ELR (cell line): ENCODE data around the gene TADA2B.

Source experiments
- DNase-seq: peaks from one replicate; pipeline ENCODE4 v3.0.0-alpha.2; 2015; ENCODE audit warnings: low read depth

Gene TADA2B, protein sequence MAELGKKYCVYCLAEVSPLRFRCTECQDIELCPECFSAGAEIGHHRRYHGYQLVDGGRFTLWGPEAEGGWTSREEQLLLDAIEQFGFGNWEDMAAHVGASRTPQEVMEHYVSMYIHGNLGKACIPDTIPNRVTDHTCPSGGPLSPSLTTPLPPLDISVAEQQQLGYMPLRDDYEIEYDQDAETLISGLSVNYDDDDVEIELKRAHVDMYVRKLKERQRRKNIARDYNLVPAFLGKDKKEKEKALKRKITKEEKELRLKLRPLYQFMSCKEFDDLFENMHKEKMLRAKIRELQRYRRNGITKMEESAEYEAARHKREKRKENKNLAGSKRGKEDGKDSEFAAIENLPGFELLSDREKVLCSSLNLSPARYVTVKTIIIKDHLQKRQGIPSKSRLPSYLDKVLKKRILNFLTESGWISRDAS

DNA sequence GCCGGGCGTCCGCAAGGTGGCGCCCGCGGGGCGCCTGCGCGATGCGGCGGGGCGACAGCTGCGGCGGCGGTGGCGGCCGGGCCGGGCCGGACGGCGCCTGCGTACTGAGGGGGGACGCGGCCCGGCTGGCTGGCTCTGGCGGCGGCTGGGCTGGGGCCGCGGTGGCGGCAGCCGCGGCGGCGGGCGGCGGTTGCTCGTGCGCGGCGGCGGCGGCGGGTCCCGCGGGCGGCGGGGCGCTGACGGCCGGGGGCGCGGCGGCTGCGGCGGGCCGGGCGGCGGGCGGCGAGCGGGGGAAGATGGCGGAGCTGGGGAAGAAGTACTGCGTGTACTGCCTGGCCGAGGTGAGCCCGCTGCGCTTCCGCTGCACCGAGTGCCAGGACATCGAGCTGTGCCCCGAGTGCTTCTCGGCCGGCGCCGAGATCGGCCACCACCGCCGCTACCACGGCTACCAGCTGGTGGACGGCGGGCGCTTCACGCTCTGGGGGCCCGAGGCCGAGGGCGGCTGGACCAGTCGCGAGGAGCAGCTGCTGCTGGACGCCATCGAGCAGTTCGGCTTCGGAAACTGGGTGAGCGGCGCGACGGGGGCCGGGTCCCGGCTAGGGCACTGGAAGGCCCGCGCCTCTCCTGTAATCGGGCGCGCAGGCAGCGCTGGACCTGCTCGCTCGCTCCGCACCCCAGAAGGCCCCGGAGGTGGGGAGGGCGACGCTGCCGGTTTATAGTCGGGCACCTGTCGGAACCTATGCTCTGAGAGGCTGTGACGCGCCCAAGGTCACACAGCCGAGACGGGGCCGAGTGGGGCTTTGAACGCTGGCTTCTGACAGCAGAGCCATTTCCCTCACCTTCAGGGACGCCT lies at the start of gene TADA2B:
Gene TADA2B (plus strand): TSS at position 89 of the 853 bp plus-strand sequence. CDS start 208 bp downstream, at position 297.
- peak; percentile 47 for DNase-seq

DNA sequence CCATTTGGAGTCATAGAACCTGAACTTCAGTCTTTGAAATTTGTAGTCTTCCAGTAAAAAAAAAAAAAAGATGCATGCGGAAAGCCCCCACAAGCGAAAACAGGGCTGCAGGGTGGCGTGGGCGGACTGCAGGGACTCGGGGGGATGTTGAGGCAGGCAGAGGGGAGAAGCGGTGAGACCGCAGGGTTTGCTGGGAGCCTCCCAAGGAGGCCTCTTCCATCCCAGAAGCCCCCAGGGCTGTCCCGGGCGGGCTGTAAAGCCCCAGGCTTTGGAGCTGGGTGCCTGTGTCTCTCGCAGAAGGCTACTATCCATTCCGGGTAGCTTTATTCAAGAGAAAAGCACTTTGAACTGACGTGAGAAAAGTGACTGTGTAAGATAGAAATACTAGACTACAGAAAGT lies 46.7 kb upstream of the TADA2B start:
- DNase-seq = no peak

DNA sequence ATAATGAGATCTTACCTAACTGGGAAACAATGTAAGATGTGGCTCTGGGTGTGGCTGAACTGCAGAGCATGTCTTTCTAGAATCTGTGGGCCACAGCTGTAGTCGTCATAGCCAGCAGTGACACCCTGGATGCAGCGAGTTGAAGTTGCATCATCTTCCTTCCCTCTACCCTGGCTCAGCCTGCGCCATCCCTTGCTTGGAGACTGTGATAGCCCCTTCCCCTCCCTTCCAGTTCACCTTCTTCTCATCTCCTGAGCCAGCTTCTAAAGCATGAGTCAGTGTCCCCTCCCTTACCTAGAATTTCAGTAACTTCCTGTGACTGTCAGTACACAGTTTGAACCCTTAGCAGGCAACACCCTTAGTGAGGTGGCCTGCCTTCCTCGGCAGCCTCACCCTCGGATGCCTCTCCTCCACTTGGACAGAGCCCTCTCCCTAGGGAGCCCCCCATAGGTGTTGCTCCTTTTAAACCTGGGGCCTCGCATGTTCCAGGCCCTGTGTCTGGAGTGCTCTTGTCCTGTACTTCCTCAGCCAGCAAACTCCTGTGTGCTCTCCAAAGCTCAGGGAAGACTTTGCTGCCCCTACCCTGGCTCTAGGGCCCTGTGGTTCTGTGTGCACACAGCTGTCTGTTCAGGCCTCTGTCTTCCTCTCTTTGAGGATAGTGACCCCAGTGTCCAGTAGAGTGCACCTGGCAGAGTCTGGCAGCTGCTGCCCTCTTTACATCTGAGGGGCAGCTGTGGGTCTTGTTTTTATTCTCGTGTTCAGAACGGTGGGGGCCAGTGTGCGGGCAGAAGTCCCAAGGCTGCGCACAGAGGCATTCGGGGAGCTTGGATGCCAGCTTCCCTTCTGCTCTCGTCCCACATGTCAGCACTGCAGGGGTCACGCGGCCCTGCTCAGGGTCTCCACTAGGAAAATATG lies 43.7 kb upstream of the TADA2B start:
- DNase-seq = peak; percentile 25

DNA sequence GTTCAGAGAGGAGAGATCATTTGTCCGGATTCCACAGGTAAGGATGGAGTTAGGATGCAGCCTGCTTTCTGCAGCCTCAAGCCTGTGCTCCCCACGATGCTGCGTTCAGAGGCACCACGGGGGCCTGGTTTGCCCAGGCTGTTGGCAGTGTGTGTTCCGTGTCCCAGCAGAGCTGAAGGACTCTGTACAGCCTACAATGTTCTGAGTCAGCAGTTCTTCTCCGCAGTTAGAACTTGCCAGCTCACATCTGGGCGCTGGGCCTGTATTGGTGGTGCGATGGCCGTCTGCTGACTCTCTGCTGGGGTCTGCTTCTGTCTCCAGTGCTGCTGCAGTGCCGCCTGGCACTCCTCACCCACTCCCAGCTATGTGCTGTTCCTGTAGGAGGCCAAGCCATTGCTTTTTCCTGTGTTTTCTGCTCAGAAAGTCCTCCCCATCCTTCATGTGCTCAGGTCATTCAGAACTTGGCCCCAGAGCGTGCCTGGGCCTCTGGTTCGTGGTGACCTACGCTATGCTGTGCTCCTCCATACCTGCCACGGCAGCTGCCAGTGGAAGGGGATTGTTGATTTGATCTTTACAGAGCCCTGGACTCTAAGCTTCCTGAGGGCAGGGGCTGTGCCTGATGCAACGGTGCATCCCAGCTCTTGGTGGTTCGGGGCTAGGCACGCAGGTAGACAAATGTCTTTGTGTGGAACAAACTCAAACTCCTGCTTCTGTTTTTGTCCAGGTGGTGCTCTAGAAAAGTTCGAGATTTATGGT lies 42.6 kb upstream of the TADA2B start:
- DNase-seq = no peak

DNA sequence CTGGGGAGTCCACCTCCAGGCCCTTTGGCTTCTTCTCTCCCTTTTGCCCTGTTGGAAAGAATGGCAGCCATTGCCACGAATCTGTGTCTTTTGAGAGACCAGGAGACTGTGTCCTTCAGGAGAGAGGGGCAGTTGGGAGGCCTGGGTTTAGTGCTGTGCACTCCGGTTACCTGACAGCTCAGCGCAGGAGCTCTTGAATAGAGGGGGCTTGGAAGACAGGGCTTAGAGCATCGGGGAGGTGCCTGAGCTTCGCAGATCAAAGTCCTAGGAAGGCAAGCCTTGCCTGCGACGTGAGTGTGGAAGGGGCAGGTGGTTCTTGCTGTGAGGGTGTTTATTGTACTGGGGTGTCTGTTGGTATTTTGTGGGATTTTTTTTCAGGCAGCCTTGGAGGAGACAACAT lies 41.9 kb upstream of the TADA2B start:
- DNase-seq = no peak

DNA sequence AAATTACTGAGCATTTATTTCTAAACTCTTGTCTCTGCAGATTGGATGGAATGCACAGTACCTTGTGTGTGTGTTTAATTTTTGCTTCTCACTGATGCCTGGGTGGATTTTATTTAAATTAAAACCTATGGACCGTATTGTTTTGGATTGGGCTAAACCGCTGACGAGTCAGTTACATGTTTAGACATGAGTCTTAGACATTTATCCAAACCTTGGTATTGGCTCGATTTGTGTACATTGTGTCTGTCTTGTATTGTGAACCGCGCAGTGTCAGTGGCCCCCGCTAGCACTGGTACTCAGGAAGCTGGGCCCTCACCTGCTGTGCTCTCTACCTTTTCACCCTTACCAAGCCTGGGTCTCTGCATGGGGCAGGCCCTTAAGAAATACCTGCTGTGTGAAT lies 40.8 kb upstream of the TADA2B start:
- no peak for DNase-seq

DNA sequence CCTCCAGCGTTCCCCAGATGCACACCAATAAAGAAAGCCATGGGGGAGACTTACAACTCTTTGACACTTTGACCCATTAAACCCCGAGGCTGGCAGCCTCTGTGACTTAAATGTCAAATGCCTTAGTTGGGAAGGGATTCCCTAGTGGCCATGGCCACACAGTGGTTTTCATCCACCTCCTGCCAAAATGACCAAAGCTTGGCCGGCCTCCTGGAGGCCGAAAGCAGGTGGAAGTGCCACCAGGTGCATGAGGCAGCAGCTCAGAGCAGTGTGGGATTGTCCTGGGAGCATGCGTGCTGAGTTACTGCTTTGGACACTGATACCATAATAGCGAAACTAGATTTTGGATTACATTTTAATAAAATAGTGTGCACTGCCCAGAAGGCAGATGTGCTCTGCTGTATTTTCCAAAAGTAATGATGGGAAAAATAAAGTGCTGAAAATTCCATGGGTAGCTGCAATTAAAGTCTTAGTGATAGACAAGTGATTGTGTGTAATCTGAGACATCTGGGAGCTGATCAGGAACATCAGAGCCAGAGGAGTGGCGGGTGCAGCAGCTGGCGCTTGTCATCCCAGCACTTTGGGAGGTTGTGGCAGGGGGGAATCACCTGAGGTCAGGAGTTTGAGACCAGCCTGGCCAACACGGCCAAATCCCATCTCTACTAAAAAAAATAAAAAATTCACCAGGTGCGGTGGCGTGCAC lies 39.8 kb upstream of the TADA2B start:
- DNase-seq = no peak

DNA sequence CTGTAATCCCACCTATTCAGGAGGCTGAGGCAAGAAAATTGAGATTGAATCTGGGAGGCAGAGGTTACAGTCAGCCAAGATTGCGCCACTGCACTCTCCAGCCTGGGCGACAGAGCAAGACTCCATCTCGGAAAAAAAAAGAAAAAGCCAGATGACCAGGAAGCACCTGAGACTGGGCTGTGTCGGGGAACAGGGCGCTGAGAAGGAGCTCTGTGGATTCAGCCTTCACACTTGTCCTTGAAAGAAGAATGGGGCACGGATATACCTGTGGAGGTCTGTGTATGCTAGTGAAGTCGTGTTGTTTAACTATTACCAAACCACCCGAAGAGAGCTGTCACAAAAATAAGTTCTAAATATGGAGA lies 39.3 kb upstream of the TADA2B start:
- no peak for DNase-seq

DNA sequence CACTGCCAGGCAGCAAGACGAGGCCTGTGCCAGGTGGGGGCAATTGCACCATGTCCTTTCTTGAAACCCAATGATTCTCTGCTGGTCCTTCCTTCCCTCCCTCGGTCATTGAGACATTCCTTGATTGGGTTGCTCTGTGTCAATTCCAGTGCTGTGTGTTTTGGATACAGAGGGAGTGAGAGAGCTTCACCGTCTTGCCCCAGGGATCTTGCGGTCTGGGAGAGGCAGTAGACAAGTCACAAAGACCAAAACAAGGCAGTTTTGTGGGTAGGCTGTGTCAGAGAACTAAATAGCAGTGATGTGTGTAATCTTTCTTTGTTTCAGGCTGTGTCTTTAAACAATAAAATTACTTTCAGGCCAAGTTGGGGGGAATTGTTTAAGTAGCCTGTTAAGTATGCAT lies 38.8 kb upstream of the TADA2B start:
- DNase-seq = peak; percentile 17

DNA sequence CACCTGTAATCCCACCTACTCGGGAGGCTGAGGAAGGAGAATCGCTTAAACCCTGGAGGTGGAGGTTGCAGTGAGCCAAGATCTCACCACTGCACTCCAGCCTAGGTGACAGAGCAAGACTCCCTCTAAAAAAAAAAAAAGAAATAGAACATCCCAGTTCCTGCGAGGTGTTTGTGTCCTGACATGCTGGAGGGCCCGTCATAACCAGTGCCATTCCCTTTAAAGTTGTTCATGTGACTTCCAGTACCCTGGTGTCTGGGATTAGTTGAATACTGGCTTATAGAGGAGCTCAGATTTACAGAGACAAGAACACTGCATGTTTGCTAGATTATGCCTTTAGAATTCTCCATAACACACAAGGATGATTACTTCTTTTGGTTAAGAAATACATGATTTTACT lies 37.6 kb upstream of the TADA2B start:
- no peak for DNase-seq

DNA sequence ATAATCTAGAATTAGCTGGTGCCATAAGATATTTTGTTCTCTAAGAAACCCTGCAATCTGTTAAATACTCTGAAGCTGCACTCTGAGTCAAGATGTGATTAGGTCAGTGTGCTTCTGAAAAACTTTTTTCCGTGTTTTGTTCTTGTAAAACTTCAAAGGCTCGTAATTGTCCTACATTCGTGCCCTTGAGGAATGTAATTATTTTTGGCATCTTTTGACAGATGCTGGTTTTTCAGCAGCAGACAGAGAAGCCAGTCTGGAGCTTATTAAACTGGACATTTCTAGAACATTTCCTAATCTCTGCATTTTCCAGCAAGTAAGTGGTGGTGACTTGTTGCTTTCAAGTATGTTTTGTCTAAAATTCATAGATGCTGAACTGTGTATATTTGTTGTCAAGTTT lies 36.8 kb upstream of the TADA2B start:
- DNase-seq = no peak

DNA sequence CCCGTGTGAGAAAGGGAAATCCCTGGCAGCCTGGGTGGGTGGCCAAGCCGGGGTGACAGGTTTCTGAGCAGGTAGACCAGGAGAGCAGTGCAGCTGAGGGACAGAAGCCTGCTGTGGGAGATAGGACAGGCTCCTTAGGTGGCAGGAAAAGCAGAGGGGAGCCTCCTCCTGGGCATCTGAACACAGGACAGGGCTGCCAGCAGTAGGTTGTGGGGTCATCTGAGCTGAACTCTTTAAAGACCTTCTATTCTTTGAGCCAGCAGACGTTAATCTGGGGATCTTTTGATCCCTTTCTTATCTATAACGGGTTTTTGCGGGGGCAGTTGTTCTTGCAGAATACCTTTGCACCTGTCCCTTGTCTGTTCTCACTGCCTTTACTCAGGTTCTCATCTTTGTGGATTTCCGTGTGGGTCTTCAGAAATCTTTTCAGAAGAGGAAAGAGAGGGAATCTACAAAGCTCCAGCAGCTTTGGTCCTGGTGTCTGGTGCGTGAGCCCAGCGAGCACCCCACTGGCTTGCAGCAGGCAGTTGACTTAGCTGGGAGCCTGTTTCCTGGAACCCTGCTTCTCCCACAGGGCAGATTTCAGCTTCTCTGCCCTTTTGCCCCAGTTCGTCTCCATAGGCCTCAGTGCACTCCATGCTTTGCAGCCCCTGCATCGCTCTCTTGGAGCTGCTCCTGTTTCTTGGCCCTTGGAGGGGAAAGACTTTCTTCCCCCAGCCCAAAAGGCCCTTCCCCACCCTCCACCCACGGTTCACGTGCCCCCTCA lies 35.8 kb upstream of the TADA2B start:
- DNase-seq = no peak

DNA sequence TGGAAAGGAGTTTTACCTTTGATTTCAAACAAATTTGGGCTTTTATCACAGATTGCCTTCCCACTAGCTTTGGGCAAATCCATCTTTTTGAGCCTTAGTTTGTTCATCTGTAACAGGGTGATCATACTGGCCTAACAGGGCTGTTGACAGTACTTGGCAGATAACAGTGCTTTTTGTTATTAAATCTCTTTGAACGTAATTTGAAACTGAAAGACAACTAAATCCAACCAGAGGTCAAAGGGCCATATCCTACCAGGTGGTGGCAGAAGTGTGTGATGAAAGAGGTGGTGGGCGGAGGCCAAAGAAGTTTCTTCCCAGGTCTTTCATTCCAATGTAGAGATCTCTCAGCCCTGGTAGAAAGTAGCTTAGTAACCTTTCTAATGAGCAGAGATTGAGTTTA lies 35.2 kb upstream of the TADA2B start:
- no peak for DNase-seq

DNA sequence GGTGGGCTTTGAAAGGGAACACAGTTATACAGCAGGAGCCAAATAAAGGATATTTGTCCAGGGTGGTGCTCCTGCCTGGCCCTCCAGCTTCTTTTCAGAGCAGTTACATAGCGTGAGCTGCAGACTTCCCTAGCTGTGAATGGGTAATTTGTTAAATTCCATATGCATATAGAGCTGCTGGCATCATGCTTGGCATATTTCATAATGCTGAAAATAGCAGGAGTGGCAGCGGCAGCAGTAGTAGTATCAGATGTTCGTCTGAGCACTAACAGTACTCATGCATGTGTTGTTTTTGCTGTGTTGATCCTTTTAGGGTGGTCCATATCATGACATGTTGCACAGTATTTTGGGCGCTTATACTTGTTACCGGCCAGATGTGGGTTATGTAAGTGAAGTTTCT lies 33.6 kb upstream of the TADA2B start:
- no peak for DNase-seq

DNA sequence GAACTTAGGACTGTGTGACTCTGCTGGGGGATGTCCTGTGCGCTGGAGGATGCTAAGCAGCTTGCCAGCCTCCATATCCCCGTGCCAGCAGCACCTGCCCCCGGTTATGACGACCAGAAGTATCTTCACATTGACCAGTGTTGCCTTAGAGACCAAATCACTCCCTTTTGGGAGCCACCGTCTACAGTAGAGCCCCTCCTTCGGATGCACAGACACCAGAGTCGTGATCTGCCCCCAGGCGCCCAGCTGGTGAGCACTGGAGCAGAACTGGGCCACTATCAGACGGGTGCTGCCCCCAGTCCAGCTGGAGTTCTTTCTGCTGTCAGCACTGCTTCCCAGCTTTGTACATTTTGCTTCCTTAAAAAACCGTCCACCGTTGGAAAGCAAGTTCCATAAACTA lies 30.0 kb upstream of the TADA2B start:
- no peak for DNase-seq

DNA sequence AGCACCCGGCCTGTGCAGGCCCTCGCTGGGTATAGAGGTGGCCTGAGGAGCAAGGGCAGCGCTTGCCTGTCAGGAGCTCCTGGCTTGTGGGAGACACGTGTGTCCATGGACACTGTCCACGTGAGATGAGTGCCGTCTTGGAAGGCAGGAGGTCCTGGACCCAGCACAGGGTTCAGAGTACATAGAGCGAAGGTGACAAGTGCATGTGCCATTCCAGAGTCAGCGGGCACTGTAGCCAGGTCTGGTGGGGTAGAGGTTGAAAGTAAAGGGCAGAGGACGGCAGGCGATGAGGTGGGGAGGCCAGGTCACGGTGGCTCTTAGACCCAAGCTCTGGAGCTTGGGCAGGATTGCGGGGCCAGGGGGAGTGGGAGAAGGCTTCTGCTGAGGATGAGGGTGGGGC lies 28.4 kb upstream of the TADA2B start:
- DNase-seq = no peak

DNA sequence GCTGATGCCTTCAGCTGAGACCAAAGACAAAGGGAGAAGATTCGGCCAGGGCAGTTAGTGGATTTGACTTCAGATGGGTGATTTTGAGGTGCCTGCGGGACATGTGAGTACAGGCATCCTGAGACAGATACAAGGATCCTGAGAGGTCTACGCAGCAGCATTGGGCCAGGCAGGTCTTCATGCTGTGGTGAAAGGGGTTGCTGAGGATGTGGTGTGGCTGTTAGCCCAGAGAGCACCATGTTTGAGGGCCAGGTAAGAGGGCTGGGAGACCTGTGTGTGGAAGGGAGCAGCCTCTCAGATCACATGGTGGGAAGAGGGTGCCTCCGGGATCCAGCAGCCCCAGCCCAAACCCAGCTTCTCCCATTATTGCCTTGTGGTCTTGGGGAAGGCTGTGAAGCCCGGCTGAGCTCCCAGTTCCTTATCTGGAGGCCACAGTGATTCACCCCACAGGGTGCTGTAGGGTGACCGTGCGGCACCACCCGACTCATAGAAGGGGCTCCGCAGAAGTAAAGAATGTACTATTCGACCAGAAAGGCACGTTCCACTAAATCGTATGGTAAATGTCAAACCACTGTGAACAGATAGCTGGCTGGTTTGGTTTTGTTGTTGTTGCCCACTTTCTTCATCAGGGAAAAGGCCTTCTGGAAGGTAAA lies 27.7 kb upstream of the TADA2B start:
- DNase-seq = no peak

DNA sequence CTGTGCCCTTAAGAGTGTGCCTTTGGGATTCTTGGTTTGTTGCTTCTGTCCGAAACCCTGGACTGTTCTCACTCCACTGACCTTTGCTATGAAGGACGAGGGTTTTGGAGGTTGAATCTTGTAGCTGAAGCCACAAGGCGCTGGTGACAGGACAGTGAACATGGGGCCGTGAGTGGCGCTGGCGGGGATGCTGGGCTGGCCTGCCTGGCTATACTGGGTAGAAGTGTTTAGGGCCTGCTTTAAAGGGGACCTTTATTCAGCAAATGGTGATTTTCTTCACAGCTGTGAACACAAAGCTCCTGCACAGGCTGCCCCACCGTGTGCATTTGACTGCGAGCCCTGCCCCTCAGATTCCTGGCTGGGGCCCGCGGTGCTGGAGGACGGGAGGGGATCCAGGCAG lies 27.1 kb upstream of the TADA2B start:
- DNase-seq = no peak

DNA sequence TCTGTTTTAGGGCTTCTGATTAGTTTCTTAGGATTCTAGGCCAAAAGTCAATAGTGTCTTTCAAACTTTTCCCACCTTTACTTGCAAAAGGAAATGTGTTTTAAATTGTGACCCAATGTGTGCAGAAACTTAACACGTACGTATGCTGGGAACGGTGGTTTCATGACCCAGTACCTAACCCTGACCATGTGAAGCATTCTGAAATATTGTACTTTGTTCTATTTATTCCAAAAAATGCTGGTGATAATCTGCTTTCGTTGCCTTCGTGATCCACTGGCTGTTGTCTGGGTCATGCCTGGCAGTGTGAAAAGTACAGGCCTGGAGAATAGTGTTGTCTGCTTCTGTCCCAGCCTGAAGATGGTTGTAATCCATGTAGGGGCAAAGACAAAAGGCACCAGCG lies 26.7 kb upstream of the TADA2B start:
- DNase-seq = no peak
